HepG2 (cell line): ENCODE results near the gene RUSC1. TPM values are rescaled to one million over a fixed set of nuclear protein-coding genes. Genes with fewer than 3 reads are reported as not detected.

Experiments used
- ATAC-seq: fragments of 200-7000 bp; cut with Tn5 transposase; 3 replicates; pipeline ENCODE4 v1.9.1; 2020; ENCODE audit warnings: mild to moderate bottlenecking, moderate library complexity
- BruUV-seq: library from RNA; stranded (reverse); fragments of 400-500 nt; replicated peaks from 2 replicates; lab custom pipeline; 2021; lab: Mats Ljungman, UMichigan
- CTCF ChIA-PET: fragments of 300-600 bp; formaldehyde crosslinking; extraction: SDS; loops from one replicate; lab custom pipeline; 2021; ENCODE audit warnings: low total read pairs, inconsistent platforms, low intra/inter-chr PET ratio; lab: Yijun Ruan, JAX
- POLR2A ChIA-PET: fragments of 350-600 bp; sonication (Branson Sonifier 250); formaldehyde crosslinking; loops from one replicate; lab custom pipeline; 2020; ENCODE audit warnings: antibody characterized with exemption, inconsistent platforms; lab: Yijun Ruan, JAX
- DNase-seq: peaks from one replicate; pipeline ENCODE4 v3.0.0-alpha.2; 2015; ENCODE audit warnings: low spot score
- FAIRE-seq: peaks from 3 replicates; lab custom pipeline; 2011; peaks lifted over from hg19 to GRCh38; lab: Jason Lieb, UNC
- H2AFZ ChIP-seq: one replicate; pipeline ENCODE4 v1.6.1; 2011; ENCODE audit warnings: low read length, inconsistent platforms
- H3K27ac ChIP-seq: fragments of 300-600 bp; 3 replicates; pipeline ENCODE4 v1.8.0; 2011; ENCODE audit warnings: mixed run types, mild to moderate bottlenecking, mixed read lengths, low read length, inconsistent platforms; ENCODE audit not compliant: insufficient read depth; ENCODE audit errors: extremely low read length
- H3K27me3 ChIP-seq, 2 experiments: fragments of 200-600 bp in 1 of 2; 2 replicates in 1 of 2; 3 replicates in 1 of 2; pipeline versions ENCODE4 v1.6.0 to v1.8.0; 2011; ENCODE audit warnings: low read length in 2 of 2, mild to moderate bottlenecking in 2 of 2, moderate library complexity in 2 of 2, inconsistent platforms in 1 of 2; ENCODE audit not compliant: insufficient read depth in 2 of 2, control insufficient read depth in 1 of 2
- H3K36me3 ChIP-seq, 2 experiments: fragments of 200-600 bp in 1 of 2; replicated peaks in 1 of 2; 2 replicates in 1 of 2; 3 replicates in 1 of 2; pipeline versions ENCODE4 v1.5.1 to v1.8.0; 2011; ENCODE audit warnings: low read length in 2 of 2, inconsistent platforms in 1 of 2; ENCODE audit not compliant: insufficient read depth in 2 of 2, control insufficient read depth in 1 of 2
- H3K4me1 ChIP-seq: 2 replicates; pipeline ENCODE4 v1.5.1; 2012; ENCODE audit warnings: low read length, inconsistent platforms; ENCODE audit not compliant: insufficient read depth
- H3K4me2 ChIP-seq: 2 replicates; pipeline ENCODE4 v1.6.0; 2011; ENCODE audit warnings: low read depth, low read length, inconsistent platforms
- H3K4me3 ChIP-seq, 3 experiments: fragments of 200-600 bp in 1 of 3; sonication (generic), shearing (Covaris generic) in 1 of 3; replicated peaks in 1 of 3; 2 replicates each; pipeline ENCODE4 v1.5.1; 2011 to 2016; ENCODE audit warnings: low read length in 3 of 3, inconsistent platforms in 2 of 3, low read depth in 2 of 3, mild to moderate bottlenecking in 2 of 3, control low read depth in 1 of 3, mixed read lengths in 1 of 3; ENCODE audit not compliant: insufficient read depth in 1 of 3
- H3K79me2 ChIP-seq: one replicate; pipeline ENCODE4 v1.6.1; 2011; ENCODE audit warnings: low read length, inconsistent platforms; ENCODE audit not compliant: insufficient read depth
- H3K9ac ChIP-seq: 2 replicates; pipeline ENCODE4 v1.6.0; 2011; ENCODE audit warnings: mild to moderate bottlenecking, low read depth, low read length, inconsistent platforms; ENCODE audit not compliant: insufficient read depth
- H3K9me3 ChIP-seq: 2 replicates; pipeline ENCODE4 v1.5.1; 2012; ENCODE audit warnings: mild to moderate bottlenecking, low read length
- H4K20me1 ChIP-seq: 2 replicates; pipeline ENCODE4 v1.6.0; 2011; ENCODE audit warnings: inconsistent platforms, mild to moderate bottlenecking, low read length, moderate library complexity; ENCODE audit not compliant: insufficient read depth
- AGO2 ChIP-seq: fragments of 200-400 bp; formaldehyde crosslinking; optimal IDR thresholded peaks from 2 replicates; pipeline ENCODE3; 2017; ENCODE audit warnings: mild to moderate bottlenecking, low read depth, low read length, moderate library complexity
- EED ChIP-seq: sonication (generic); formaldehyde crosslinking; IDR thresholded peaks from 2 replicates; pipeline ENCODE4 v1.5.0; 2020; ENCODE audit warnings: mild to moderate bottlenecking, missing genetic modification reagents
- FOXK2 ChIP-seq: fragments of 450-650 bp; IDR thresholded peaks from 2 replicates; pipeline ENCODE4 v1.6.1; 2016
- GLI4 ChIP-seq: sonication (generic); formaldehyde crosslinking; IDR thresholded peaks from 2 replicates; pipeline ENCODE4 v1.5.1; 2020; ENCODE audit warnings: missing genetic modification reagents, mild to moderate bottlenecking, moderate library complexity, borderline replicate concordance
- HNRNPLL ChIP-seq: fragments of 200-400 bp; formaldehyde crosslinking; IDR thresholded peaks from 2 replicates; pipeline ENCODE4 v1.6.1; 2017; ENCODE audit warnings: mild to moderate bottlenecking, low read depth, low read length; ENCODE audit not compliant: poor library complexity, severe bottlenecking
- MAFF ChIP-seq: IDR thresholded peaks from 2 replicates; pipeline ENCODE4 v1.6.1; 2011; ENCODE audit warnings: low read depth, low read length, improper control_type of control experiment
- MIER3 ChIP-seq: IDR thresholded peaks from 2 replicates; pipeline ENCODE4 v1.6.1; 2016; ENCODE audit warnings: missing compliant biosample characterization, borderline replicate concordance
- NKX3-1 ChIP-seq: sonication (generic); formaldehyde crosslinking; IDR thresholded peaks from 2 replicates; pipeline ENCODE4 v1.5.0; 2020; ENCODE audit warnings: missing genetic modification reagents
- SOX13 ChIP-seq, 3 experiments: fragments of 450-650 bp in 1 of 3; sonication (generic) in 1 of 3; formaldehyde crosslinking in 1 of 3; IDR thresholded peaks in 2 of 3; conservative IDR thresholded peaks in 1 of 3; 2 replicates each; pipeline versions ENCODE4 v1.5.0 to v1.6.1; 2016 to 2020; ENCODE audit warnings: antibody characterized with exemption in 1 of 3, mild to moderate bottlenecking in 1 of 3, missing compliant biosample characterization in 1 of 3, missing genetic modification reagents in 1 of 3, moderate library complexity in 1 of 3
- XRCC5 ChIP-seq: fragments of 200-400 bp; formaldehyde crosslinking; optimal IDR thresholded peaks from 2 replicates; pipeline ENCODE3; 2017; ENCODE audit warnings: mild to moderate bottlenecking, low read length
- ZNF160 ChIP-seq: sonication (generic); formaldehyde crosslinking; IDR thresholded peaks from 2 replicates; pipeline ENCODE4 v1.8.0; 2022; ENCODE audit warnings: mild to moderate bottlenecking, inconsistent platforms, missing genetic modification reagents
- ZNF235 ChIP-seq: sonication (generic); formaldehyde crosslinking; IDR thresholded peaks from 2 replicates; pipeline ENCODE4 v1.8.1; 2023; ENCODE audit warnings: mild to moderate bottlenecking, missing genetic modification reagents, borderline replicate concordance
- ZNF33B ChIP-seq: sonication (generic); formaldehyde crosslinking; IDR thresholded peaks from 2 replicates; pipeline ENCODE4 v1.5.1; 2020; ENCODE audit warnings: mild to moderate bottlenecking, missing genetic modification reagents
- ZNF549 ChIP-seq: sonication (generic); formaldehyde crosslinking; IDR thresholded peaks from 2 replicates; pipeline ENCODE4 v1.5.0; 2020; ENCODE audit warnings: missing genetic modification reagents
- ZNF75D ChIP-seq: sonication (generic); formaldehyde crosslinking; IDR thresholded peaks from 2 replicates; pipeline ENCODE4 v1.8.1; 2023; ENCODE audit warnings: missing genetic modification reagents, mild to moderate bottlenecking, borderline replicate concordance
- WGBS: methylation state at CpG from one replicate; pipeline ENCODE4 v1.1.6; 2017; ENCODE audit warnings: low lambda C conversion rate; 5-methylcytosine and 5-hydroxymethylcytosine counted together
- in situ Hi-C: cut with HindIII; loops from 2 replicates; pipeline ENCODE4 v1.10.0; 2017; ENCODE audit warnings: low pct_unique_long_range_greater_than_20kb; ENCODE audit not compliant: extremely low pct_ligation_motif_present
- intact Hi-C: fragments of 100-400 bp; cut with micrococcal nuclease; formaldehyde crosslinking; loops from one replicate; pipeline ENCODE4 v1.10.0; 2022; ENCODE audit not compliant: unreplicated experiment
- polyA plus RNA-seq, 8 experiments: library from polyadenylated mRNA; depleted of rRNA in 3 of 8; stranded (reverse) in 7 of 8; unstranded in 1 of 8; fragments of >200 nt; fragmentation: Illumina TruSeq in 4 of 8; extraction: Trizol in 4 of 8; gene quantifications; 2 replicates each; pipeline versions ENCODE4 v1.2.1 to v1.2.3, GENCODE V29; 2011 to 2016; ENCODE audit warnings: low read depth in 4 of 8, missing spikeins in 1 of 8, mixed read lengths in 1 of 8; ENCODE audit not compliant: insufficient read depth in 1 of 8
- total RNA-seq, 5 experiments: library from RNA; depleted of rRNA; stranded (reverse); fragments of >200 nt; fragmentation: Illumina TruSeq; extraction: Trizol; gene quantifications; 2 replicates each; pipeline ENCODE4 v1.2.3, GENCODE V29; 2016; ENCODE audit warnings: low read depth in 1 of 5
- TF ChIP-seq, protein P1 (sequence below): sonication (generic); formaldehyde crosslinking; IDR thresholded peaks from 2 replicates; pipeline ENCODE4 v1.5.1; 2020; ENCODE audit warnings: missing genetic modification reagents, mild to moderate bottlenecking, borderline replicate concordance
- TF ChIP-seq, protein P2 (sequence below): sonication (generic); formaldehyde crosslinking; IDR thresholded peaks from 2 replicates; pipeline ENCODE4 v1.5.1; 2020; ENCODE audit warnings: missing genetic modification reagents, mild to moderate bottlenecking, borderline replicate concordance
- TF ChIP-seq, protein P3 (sequence below): sonication (generic); formaldehyde crosslinking; IDR thresholded peaks from 2 replicates; pipeline ENCODE4 v1.4.0; 2020; ENCODE audit warnings: missing genetic modification reagents, borderline replicate concordance

Gene RUSC1
- total and polyA plus RNA-seq, 2 of the 13 experiments (the other 11 are each of a cell fraction or from before 2014, with no cell fraction given): 18.7 to 20.4 TPM

DNA sequence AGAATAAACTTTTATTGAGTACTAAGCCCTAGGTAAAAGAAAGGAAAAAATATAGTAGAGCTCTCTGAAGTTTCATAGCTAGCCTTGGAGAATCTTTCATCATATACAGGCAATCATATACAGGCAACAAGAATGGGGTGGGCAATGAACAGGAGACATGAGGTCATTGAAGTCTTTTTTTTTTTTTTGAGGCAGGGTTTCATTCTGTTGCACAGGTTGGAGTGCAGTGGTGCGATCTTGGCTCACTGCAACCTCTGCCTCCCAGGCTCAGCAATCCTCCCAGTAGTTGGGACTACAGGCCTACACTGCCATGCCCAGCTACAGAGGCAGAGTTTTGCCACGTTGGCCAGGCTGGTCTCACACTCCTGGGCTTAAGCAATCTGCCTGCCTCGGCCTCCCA lies 22.1 kb downstream of the RUSC1 start (continued):
- TF ChIP-seq, protein P1, sequence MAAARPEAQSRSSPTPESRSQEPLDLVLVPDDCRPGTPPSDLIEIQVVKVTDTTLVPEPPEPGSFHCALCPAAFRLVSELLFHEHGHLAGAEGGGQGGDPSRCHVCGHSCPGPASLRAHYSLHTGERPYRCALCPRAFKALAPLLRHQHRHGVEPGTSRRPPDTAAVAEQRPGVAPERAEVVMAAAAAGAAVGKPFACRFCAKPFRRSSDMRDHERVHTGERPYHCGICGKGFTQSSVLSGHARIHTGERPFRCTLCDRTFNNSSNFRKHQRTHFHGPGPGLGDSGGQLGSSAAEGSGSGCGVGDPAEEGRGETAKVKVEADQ (CRISPR knock-in tag): no peak
- TF ChIP-seq HNRNPLL: no peak
- no peak for TF ChIP-seq XRCC5
- TF ChIP-seq ZNF160 (CRISPR knock-in tag): no peak
- TF ChIP-seq ZNF235: no peak

DNA sequence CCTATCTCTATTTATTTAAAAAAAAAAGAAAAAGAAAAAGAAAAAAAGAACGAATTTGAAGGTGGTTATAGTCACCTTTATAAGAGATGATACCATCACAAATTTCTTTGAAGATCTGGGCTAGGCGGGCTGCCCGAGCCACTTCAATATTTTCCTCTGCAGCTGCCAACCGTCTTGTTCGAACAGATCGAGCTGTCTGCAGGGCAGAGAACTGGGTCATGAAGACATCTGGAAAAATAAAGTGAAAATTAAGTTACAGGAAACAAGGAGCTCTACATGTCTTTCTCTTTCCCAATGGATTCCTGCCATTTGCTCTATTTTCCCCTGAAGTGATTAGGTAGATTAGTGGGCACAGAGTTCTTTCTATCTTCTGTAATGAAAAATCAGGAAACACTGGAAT lies 31.9 kb downstream of the RUSC1 start:
- DNase-seq (no peak), ATAC-seq (no peak), FAIRE-seq (no peak)
- Histone ChIP-seq H3K4me2 (no peak overlapping the region), H3K9me3 (no peaks in the 10 kb centered on the region), H4K20me1 (no peaks in the 10 kb centered on the region), H3K9ac (no peak overlapping the region), H3K36me3 (peaks cover 12 to 64% of the 10 kb centered on the region in 2 experiments), H3K4me3 (no peak overlapping the region), H3K4me1 (no peaks in the 10 kb centered on the region), H3K27ac (no peak overlapping the region), H3K79me2 (no peaks in the 10 kb centered on the region), H2AFZ (no peak overlapping the region), H3K27me3 (no peaks in the 10 kb centered on the region)
- intact Hi-C loops: no loop called here
- ChIA-PET CTCF (no interaction called here), POLR2A (no interaction called here)
- no TSS peak for BruUV-seq
- WGBS: 90% methylated on average over 6 of the region's 6 CpGs
- in situ Hi-C loops: no loop called here
- TF ChIP-seq ZNF33B (CRISPR knock-in tag) (no peak), MAFF (no peak), GLI4 (no peak), FOXK2 (no peak), NKX3-1 (CRISPR knock-in tag) (no peak), ZNF549 (CRISPR knock-in tag) (no peak), ZNF75D (CRISPR knock-in tag) (no peak), MIER3 (CRISPR knock-in tag) (no peak), SOX13 (IDR thresholded peaks at IDR 0.05) (no peak), SOX13 (CRISPR knock-in tag; conservative IDR thresholded peaks at IDR 0.05 in 1 of 2, IDR thresholded peaks at IDR 0.05 in 1 of 2) (no peak), EED (CRISPR knock-in tag) (no peak), AGO2 (no peak)
- TF ChIP-seq, protein P2, sequence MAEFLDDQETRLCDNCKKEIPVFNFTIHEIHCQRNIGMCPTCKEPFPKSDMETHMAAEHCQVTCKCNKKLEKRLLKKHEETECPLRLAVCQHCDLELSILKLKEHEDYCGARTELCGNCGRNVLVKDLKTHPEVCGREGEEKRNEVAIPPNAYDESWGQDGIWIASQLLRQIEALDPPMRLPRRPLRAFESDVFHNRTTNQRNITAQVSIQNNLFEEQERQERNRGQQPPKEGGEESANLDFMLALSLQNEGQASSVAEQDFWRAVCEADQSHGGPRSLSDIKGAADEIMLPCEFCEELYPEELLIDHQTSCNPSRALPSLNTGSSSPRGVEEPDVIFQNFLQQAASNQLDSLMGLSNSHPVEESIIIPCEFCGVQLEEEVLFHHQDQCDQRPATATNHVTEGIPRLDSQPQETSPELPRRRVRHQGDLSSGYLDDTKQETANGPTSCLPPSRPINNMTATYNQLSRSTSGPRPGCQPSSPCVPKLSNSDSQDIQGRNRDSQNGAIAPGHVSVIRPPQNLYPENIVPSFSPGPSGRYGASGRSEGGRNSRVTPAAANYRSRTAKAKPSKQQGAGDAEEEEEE: no peak
- TF ChIP-seq, protein P3, sequence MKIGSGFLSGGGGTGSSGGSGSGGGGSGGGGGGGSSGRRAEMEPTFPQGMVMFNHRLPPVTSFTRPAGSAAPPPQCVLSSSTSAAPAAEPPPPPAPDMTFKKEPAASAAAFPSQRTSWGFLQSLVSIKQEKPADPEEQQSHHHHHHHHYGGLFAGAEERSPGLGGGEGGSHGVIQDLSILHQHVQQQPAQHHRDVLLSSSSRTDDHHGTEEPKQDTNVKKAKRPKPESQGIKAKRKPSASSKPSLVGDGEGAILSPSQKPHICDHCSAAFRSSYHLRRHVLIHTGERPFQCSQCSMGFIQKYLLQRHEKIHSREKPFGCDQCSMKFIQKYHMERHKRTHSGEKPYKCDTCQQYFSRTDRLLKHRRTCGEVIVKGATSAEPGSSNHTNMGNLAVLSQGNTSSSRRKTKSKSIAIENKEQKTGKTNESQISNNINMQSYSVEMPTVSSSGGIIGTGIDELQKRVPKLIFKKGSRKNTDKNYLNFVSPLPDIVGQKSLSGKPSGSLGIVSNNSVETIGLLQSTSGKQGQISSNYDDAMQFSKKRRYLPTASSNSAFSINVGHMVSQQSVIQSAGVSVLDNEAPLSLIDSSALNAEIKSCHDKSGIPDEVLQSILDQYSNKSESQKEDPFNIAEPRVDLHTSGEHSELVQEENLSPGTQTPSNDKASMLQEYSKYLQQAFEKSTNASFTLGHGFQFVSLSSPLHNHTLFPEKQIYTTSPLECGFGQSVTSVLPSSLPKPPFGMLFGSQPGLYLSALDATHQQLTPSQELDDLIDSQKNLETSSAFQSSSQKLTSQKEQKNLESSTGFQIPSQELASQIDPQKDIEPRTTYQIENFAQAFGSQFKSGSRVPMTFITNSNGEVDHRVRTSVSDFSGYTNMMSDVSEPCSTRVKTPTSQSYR (CRISPR knock-in tag): no peak
